Measurements from ENCODE around the gene WBP1L. TPM values are rescaled to one million over a fixed set of nuclear protein-coding genes. Genes with fewer than 3 reads are reported as not detected.
"Not testable (repeated sequence)": the region's sequence is repeated elsewhere in the genome, so short reads cannot be mapped to it uniquely, and the experiment has no call there.

Gene WBP1L
- total RNA-seq, 1 donor from 2014 or later, result 55.2 TPM

DNA sequence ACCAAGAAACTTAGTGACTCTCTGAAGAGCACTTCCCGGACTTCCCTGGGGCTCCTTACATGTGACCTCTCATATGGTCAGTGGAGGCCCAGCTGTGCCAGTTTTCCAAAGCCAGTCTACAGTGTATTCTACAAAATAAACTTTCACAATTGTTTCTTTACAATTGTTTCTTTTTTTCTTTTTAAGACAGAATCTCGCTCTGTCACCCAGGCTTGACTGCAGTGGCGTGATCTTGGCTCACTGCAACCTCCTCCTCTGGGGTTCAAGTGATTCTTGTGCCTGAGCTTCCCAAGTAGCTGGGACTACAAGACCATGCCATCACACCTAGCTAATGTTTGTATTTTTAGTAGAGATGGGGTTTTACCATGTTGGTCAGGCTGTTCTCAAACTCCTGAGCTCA is 67.6 kb downstream of the WBP1L start:
- no peak for DNase-seq (ENCODE audit: low spot score)

DNA sequence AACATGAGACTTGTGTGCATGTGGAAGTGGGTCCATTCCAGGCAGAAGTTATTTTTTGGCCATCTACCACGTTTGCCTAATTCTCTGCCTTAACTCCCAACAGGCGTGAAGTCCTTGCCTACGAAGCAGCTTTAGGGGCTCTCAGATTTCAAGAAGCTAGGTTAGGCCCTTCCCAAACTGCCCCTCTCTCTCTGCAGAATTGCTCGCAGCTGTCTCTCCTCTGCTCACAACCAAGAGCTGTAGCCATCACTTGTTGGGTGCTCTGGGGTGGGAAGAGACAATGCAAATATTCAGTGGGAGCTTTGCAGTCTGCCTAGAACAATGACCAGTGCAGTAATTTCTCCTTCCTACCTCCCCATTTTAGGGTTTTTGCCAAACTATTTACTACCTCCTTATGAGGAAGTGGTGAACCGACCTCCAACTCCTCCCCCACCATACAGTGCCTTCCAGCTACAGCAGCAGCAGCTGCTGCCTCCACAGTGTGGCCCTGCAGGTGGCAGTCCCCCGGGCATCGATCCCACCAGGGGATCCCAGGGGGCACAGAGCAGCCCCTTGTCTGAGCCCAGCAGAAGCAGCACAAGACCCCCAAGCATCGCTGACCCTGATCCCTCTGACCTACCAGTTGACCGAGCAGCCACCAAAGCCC is 68.6 kb downstream of the WBP1L start:
- no peak for DNase-seq (ENCODE audit: low spot score)

DNA sequence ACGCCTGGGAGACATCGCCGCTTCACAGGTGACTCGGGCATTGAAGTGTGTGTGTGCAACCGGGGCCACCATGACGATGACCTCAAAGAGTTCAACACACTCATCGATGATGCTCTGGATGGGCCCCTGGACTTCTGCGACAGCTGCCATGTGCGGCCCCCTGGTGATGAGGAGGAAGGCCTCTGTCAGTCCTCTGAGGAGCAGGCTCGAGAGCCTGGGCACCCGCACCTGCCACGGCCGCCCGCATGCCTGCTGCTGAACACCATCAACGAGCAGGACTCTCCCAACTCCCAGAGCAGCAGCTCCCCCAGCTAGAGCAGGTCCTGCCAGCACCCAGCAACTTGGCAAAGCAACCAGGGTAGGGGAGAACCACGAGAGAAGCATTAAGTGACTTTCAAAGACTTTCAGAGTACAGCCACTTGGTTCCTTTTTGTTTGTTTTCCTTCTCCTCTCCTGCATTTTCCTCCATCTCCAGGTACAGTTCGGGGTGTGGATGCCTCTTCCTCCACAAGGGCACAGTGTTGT is 69.3 kb downstream of the WBP1L start:
- DNase-seq (ENCODE audit: low spot score), result no peak

DNA sequence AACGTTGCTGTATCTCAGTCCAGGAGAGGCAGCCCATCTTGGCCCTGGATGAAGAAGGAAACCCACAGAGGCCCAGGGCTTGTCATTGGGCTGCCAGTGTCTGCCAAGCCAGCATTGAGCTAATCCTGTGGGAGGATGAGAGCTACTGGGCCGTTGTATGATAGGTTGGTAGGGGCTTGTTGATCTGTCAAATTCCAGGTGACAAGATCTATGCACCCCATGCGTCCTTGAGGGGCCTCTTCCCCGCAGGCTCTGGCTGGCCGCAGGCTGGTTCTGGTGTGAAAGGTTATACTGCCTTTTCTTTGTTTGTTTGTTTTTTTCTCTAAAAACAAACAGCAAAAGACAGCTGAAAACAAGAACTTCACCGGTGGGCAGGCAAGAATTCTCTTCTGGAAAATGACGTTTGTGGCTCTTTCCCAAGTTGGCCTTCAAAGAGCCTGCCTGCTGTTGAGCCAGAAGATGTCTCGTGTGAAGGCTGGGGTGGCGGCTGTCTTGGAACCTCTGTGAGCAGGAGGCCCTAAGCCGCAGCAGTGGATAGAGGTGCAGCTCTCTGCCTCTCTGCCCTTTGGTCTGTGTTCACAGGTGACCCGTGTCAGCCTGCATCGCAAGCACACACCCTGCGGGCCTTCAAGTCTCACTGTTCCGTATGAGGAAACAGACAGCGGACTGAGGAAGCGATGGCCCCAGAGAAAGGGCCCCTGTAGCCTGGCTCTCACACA is 70.1 kb downstream of the WBP1L start:
- no peak for DNase-seq (ENCODE audit: low spot score)

DNA sequence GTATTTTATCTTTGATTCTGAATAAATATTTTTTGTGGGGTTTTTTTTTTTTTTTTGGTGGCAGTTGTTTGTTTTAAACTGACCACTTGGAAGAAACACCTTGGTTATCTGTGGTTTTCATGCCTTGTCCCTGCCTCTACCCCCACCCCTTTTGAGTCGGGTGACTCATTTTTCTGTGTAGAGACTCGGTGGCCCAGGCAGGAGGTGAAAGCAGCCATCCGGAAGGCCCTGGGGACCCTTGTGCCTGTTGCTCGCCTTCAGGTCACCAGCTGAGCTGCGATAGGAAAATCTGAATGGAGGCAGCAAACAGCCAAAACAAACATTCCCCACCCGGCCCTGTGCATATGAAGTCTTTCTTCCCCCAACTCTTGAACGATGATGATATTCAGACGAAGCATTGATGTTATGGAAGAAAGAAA is 70.7 kb downstream of the WBP1L start:
- no peak for DNase-seq (ENCODE audit: low spot score)

DNA sequence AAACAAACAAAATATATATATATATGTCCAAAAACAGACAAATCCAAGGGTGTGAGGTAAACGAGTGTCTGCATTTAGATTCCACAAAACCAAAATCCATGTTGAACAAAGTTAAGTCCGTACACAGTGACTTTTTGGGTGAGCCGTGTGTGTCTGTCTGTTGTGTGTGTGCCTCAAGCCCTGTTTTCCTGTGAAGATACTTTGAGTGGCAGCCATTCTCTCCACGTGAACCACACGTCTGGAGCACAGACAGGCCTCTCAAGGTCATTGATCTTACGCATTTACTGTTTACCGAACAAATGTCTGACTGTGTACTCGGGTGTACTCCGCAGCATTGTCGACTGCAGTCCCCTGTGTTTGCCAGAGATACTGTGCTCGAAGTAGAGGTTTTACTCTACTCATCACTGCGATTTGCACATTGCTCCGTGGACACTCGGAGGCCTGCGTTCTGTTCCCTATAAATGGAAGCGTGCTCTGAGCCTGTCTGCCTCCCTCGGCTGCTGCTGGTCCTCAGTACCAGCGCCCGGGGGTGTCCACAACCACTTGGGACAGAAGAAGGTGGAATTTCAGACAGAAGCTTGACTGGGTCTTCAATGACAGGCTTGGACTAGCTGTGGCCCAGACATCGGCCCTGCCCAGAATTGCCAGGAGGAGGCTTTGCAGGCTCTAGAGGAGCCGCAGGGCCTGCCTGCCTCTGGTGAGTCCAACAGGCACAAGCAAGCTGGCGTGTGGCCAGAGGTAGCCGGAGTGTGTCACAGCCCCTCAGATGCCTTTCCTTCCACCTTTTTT is 71.3 kb downstream of the WBP1L start:
- DNase-seq (ENCODE audit: low spot score), result peak; percentile 60

DNA sequence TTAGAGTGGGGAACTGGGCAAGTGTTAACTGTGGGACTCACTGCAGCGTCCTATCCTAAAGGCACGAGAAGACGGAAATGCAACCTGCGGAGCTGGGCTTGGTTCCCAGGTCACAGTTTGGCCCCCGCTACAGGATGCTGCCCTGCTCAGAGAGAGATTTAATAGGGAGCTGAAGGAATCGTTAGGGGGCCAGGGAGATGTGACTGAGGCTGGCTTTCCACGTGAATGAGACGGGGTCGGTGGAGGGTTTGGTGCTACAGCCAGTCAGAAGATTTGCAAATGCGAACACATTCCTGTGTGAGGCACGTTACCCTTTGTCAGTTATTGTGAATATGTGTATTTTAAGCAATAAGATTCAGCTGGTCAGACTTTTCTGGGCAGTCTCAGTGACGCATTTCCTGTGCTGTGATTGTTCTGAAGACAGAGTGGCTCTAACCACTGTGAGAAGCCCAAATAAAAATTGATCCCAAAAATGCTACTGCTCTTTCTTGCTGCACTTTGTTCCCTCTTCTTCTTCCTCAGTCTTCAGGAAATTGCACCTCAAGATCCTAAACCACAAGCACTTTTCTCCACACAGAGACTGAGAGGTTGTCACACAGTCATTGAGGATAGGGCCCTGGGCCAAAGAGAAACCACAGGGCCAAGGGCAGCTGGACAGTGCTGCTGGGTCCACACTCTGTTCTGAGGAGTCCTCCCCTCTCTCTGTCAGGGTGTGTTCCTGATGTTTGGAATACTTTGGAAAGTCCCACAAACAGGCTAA is 72.2 kb downstream of the WBP1L start:
- DNase-seq (ENCODE audit: low spot score), result no peak

DNA sequence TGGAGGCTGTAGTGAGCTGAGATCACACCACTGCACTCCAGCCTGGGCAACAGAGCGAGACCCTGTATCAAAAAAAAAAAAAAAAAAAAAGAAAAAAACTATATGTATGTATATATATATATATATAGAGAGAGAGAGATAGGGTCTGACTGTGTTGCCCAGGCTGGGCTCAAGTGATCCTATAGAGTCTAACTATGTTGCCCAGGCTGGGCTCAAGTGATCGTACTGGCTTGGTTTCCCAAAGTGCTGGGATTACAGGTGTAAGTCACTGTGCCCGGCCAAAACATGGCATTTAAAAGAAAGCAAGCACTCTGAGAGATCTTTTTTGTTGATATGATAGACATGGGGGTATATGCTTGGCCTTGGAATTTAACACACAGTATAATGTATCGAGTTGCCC is 73.4 kb downstream of the WBP1L start:
- no peak for DNase-seq (ENCODE audit: low spot score)

DNA sequence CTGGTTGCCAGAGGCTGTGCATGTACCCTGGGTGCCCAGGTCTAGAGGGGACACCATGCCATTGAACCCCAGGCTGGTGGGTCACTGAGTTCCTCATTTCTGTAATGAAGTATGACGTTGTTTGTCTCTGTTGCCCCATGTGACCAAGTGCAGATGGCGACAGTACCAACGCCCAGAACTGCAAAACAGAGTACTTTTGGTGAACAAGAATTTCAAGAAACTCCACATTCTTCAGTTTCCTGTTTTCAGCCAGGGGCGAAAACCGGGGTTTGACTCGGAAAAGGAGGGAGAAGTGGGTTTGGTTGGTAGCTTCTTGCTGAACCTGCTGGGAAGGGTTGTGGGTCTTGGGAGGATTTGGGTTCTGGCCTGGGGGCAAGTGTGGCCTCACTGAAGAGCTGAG is 75.3 kb downstream of the WBP1L start:
- no peak for DNase-seq (ENCODE audit: low spot score)

DNA sequence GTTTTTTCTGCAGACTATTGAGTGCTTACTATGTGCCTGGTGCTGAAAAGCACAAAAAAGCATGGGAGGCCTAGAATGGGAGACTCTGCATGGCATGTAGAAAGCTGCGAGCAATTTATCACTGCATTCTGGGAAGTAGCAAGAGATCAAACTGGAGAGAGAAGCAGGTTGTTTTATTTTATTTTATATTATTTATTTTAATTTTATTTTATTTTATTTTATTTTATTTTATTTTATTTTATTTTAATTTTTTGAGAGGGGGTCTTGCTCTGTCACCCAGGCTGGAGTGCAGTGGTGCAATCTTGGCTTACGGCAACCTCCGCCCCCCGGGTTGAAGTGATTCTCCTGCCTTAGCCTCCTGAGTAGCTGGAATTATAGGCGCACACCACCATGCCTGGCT is 76.3 kb downstream of the WBP1L start:
- DNase-seq (ENCODE audit: low spot score), result not testable (repeated sequence)

DNA sequence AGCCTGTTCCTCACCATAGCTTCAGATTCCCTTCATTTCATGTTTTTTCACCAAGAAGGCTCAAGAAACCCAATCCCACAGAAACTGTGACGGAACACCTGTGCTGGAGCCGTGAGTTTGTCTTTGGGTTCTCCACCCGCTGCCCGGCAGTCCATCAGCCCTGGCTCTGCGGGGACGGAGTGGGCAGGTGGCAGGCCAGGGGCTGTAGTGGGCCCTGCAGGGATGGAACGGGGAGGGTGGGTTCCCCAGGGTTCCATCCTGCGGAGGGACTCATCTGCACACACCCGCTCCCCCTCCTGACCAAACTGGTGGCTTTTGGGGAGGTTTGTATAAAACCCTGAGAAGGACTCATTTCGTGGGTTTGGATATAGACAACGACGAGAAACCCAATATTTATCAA is 78.5 kb downstream of the WBP1L start:
- DNase-seq (ENCODE audit: low spot score), result no peak

DNA sequence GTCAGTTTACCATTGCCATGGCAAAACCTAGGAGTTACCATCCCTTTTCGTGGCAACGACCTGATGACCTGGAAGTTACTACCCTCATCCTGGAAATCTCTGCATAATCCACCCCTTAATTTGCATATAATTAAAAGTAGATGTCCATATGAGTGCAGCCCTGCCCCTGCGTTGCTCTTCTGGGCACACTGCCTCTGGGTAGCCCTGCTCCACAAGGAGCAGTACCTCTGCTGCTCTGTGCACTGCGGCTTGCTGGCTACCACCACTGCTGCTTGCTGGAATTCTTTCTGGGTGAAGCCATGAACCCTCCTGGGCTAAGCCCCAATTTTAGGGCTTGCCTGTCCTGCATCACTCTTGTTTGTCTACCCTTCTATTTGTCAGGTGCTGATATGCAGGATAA is 80.9 kb downstream of the WBP1L start:
- no peak for DNase-seq (ENCODE audit: low spot score)

DNA sequence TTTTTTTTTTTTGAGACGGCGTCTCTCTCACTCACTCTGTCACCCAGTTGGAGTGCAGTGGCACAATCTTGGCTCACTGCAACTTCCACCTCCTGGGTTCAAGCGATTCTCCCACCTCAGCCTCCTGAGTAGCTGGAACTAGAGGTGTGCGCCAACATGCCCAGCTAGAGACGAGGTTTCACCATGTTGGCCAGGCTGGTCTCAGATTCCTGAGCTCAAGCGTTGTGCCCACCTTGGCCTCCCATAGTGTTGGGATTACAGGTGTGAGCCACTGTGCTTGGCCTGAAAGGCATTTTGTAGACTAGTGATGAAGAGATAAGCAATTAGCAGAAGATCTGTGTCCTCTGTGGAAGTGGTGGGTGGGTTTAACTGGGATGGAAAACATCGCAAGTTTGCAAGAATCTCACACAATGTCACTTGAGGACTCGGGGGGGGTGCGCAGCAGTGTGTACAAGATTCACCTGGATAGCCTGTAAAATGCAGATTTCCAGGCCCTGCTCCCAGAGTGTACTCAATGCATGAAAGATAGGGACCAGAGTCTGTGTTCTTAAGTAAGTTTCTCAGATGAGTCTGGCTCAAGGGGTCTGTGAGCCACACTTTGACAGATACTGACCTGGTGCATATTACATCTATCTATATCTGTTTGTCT is 82.5 kb downstream of the WBP1L start:
- DNase-seq (ENCODE audit: low spot score), result no peak

DNA sequence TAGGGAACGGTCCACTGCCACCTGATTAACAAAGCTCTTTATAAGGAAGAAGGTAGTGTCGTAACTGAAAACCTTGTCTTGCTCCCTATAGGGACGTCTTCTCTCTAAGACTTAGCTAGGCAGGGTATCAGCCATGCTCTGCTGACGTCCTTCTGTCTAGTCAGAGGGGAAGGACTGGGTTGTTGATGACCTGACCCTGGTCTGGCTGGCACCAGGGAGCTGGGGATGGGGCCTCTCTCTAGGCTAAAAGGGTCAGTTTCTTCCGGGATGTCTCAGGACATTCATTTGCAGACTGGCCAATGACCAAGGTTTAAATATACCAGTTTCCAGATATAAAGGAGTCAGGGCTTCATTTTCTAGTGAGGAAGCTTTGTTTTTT is 83.8 kb downstream of the WBP1L start:
- no peak for DNase-seq (ENCODE audit: low spot score)

DNA sequence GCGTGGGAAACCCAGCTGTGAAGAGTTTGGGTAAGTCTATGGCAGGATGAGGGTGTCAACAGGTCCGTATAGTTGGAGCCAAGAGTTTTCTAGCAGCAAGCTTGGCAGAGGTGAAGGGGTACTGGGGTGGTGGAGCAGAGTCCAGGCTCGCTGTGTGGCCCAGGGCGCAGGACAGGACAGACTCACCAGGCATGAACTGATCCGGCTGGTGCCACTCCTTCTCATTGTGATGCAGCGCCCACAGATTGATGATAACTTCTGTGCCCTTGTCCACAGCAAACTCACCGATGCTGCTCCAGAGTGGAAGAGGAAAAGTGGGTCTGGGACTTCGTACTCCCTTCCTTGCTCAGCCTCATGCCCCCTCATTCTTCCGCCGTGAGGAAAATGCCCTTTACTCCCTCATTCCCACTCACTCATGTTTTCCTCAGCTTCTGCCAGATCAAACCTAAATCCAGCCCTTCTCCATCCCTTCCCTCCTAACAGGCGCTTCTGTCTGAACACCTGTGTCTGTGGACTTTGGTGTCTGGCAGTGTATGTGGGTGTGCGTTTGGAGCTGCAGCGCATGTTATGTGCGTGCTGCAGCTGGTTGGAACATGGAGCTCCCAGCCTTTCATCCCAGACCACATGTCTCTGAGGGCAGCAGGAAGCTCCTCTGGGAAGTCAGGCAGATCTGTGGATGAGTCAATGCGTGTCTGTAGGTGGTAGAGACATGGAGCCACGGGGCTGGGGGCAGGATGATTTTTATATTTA is 87.7 kb downstream of the WBP1L start:
- no peak for DNase-seq (ENCODE audit: low spot score)

DNA sequence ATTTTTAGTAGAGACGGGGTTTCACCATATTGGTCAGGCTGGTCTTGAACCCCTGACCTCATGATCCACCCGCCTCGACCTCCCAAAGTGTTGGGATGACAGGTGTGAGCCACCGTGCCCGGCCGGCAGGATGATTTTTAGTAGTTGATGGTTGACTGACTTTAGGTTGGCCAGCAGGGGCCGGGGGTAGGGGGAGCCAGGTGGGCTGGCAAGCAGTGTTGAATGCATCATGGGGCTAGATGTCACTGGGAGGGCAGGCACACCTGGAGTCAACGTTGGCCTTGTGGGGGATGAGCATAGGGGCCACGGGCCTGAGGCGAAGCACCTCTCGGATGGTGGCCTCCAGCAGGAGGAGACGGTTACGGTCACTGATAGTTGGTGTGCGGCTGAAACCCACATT is 88.5 kb downstream of the WBP1L start:
- DNase-seq (ENCODE audit: low spot score), result no peak

DNA sequence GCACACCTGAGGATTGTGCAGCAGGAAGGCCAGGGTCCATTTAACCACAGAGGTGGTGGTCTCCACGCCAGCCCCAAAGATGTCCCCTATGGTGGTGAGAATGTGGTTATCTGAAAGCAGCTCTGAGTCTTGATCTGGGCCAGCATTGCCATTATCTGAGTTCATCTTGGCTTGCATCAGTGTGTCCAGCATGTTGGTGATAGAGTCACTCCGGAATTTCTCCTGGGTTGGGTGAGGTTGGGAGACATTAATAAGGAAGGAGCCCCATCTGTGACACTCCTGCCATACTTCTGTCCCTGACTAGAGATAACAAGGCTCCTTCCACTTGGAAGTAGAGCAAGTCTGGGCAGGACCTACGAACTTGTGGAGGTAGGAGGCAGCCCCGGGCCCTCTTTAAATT is 89.2 kb downstream of the WBP1L start:
- DNase-seq (ENCODE audit: low spot score), result no peak

DNA sequence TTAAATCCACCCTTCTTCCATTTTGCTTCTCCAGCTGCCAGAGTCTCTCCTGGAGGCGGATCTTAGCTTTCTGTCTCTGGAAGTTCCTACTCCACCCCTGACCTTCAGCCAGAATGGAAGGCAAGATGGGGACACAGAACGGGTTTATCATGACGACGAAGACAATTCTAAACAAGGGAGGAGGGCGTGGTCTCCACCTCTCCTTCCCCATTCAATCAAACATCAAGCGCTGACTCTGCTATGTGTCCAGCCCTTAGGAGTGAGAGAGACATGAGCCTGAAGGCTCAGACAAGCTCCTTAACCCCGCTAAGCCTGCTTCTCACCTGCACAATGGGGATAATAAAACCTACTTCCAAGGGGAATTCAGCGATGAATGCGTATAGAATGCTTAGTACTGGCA is 90.4 kb downstream of the WBP1L start:
- no peak for DNase-seq (ENCODE audit: low spot score)

DNA sequence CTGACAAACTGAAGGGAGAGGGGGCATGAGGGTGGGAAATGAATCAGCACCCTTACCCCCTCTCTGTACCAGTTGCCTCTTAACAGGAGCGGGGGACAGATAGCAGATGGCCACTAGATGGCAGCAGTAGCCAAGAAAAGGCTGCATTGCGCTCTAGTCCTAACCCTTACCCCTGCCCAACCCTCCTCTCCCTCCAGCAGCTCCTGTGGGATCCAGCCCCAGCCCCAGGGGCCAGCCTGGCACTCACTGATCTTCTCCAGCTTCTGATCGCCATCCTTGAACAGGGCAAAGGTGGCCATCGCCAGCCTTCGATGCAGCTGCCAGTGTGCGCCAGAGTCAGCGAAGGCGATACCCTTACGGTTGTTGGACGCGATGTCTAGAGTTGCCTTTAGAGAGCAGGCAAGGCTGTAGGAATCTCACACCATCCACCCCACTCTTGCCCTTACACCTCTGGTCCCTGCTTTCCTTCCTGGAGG is 91.3 kb downstream of the WBP1L start:
- peak; percentile 74 for DNase-seq (ENCODE audit: low spot score)

DNA sequence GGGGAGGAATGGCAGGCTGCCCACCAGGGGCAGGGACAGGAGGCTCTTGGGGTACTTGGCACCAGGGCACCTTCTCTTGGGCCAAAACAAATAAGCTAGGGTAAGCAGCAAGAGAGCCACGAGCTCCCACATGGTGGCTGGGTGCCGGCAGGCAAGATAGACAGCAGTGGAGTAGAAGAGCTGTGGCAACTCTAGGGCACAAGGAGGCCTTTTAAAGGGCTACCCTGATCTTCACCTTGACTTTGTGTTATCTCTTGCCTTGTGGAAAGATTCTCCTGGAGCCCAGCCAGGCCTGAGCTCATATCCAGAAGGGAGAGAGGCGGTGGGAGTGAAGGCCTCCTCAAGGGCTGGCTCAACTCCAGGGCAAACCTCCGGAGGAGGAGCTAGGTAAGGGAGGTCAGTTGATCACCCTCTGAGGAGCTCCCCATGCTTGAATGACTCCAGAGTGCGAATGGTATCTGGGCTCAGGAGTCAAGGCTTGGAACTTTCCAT is 93.5 kb downstream of the WBP1L start, which contains the start of gene CYP17A1:
TSS of gene CYP17A1 (minus strand) at position 184 of the 492 bp plus-strand sequence. CDS start at position 132, 52 bp downstream.
- no peak for DNase-seq (ENCODE audit: low spot score)

All from ureter (tissue), 1 donor.